AG04449 (cell line): Measurements from ENCODE around the gene STUM.

Source experiments
- CTCF ChIA-PET: fragments of 350-600 bp; formaldehyde crosslinking; extraction: SDS; loops from one replicate; lab custom pipeline; 2021; ENCODE audit warnings: antibody characterized with exemption; lab: Yijun Ruan, JAX
- POLR2A ChIA-PET: fragments of 400-600, 350-600 bp; formaldehyde crosslinking; extraction: SDS; loops from one replicate; lab custom pipeline; 2020; ENCODE audit warnings: antibody characterized with exemption, inconsistent platforms; lab: Yijun Ruan, JAX
- DNase-seq: peaks from one replicate; pipeline ENCODE4 v3.0.0-alpha.2; 2010; ENCODE audit warnings: low read depth, low spot score
- H3K4me3 ChIP-seq: 2 replicates; pipeline ENCODE4 v1.5.1; 2011; ENCODE audit warnings: low read depth, mild to moderate bottlenecking, control low read depth, low read length
- TF ChIP-seq, protein P1 (sequence below): IDR thresholded peaks from one replicate; pipeline ENCODE4 v1.5.1; 2011; ENCODE audit warnings: mild to moderate bottlenecking, moderate library complexity, low read length, control low read depth, inconsistent platforms; ENCODE audit not compliant: insufficient read depth; ENCODE audit errors: missing control alignments

STUM gene

DNA sequence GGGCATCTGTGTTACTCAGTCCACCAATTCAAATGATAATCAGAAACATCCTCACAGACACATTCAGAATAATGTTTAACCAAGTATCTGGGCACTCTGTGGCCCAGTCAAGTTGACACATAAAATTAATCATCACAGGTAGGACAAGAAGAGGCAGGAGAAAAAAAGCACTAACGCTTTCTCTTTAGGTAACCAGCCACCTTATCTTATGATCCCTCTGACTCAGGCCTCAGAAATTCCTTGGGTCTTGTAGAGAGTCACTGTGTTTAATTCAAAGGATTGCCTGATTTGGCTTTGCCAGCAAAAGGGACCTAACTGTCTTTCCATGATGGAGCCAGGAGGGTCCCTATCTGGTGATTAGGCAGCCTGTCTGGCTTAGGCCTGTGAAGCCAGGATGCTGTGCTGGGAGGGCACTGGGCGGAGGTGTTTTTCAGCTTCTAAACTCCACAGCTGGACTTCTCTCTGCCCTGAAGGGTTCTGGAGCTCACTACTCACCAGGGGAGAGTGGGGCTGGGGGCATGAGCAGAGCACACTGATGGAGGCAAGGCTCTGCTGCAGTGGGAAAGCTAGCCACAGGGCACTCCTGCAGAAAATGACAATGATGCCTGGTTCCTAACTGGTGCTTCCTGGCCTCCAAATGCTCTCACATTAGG is 36.4 kb upstream of the STUM start:
- DNase-seq = no peak
- H3K4me3 ChIP-seq = no peak overlapping the region
- TF ChIP-seq, protein P1, sequence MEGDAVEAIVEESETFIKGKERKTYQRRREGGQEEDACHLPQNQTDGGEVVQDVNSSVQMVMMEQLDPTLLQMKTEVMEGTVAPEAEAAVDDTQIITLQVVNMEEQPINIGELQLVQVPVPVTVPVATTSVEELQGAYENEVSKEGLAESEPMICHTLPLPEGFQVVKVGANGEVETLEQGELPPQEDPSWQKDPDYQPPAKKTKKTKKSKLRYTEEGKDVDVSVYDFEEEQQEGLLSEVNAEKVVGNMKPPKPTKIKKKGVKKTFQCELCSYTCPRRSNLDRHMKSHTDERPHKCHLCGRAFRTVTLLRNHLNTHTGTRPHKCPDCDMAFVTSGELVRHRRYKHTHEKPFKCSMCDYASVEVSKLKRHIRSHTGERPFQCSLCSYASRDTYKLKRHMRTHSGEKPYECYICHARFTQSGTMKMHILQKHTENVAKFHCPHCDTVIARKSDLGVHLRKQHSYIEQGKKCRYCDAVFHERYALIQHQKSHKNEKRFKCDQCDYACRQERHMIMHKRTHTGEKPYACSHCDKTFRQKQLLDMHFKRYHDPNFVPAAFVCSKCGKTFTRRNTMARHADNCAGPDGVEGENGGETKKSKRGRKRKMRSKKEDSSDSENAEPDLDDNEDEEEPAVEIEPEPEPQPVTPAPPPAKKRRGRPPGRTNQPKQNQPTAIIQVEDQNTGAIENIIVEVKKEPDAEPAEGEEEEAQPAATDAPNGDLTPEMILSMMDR = no peak
- ChIA-PET CTCF (no interaction called here), POLR2A (no interaction called here)

DNA sequence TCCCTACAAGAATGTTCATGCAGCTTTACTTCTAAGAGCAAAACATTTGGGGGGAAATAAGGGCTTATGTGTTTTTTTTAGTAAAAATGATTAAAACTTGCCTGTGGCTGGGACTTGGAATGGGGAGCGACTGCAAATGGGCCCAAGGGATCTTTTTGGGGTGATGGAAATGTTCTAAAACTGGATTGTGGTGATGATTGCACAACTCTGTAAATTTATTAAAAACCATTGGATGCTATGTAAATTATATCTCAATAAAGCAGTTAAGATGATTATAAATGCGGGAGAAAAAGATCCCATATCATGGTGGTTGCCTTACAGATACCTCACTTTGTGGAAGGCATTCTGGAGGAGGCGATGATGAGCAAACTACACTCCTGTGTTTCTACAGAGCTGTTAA is 30.2 kb upstream of the STUM start:
- TF ChIP-seq, protein P1 = no peak
- no peak overlapping the region for H3K4me3 ChIP-seq
- no peak for DNase-seq
- ChIA-PET POLR2A (no interaction called here), CTCF (no interaction called here)

DNA sequence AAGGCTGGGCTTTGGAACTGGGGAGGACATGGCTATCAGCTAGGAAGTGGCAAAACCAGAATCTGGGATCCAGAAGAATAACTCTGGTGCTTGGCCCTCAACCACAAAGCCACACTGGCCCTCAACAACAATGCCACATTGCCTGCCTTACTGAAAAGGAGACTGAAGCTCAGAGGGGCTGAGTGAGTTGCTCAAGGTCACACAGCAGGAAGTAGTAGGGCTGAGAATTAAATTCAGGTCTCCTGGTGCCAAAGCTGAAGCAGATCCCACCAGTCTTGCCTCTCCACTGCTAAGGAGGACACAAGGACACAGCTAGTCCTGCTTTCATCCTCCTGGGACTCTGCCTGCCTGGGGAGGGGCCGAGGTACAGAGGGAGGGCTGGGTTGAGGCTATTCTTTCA is 29.4 kb upstream of the STUM start:
- POLR2A ChIA-PET = no interaction called here
- CTCF ChIA-PET = no interaction called here

DNA sequence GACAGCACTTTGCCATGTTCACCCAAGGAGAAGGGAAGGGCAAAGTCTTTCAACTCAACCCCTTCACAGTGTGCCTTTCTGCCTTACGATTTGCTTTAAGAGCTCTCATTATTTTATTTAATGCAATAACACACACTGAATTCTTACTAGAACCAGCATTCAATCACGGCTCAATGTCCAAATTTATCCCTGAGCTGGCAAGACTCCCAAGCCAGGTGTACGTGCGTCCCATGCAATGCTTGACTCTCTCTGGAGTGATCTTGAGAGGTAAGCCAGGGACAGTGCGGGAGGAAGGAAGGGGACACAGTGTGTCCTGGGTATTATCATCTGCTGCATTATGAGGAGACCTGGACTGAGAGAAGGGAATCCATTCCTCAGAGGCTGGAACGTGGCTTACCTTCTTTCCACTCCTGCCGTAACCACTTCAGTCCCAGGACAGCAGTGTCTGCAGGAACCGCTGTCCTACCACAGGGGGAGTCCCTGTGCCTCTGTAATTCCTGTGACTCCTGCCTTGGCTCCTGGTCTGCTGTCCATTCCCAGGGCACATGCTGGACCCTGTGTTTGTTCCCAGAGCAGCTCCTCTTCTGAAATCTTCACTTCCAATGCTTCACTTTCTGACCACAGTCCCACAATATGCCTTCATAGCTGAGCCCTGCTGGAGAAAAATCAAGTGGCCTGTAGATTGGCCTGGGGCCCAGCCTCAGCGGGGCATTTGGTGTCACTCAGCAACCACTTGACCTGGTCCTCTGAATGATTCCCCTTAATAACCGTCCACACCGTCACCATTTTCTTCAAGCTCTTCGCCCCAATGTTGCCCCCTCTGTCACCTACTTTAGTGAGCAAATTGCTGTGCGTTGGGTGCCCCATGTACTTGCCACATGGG is 28.6 kb upstream of the STUM start:
- TF ChIP-seq, protein P1 = no peak
- no peak for DNase-seq
- POLR2A ChIA-PET = no interaction called here
- CTCF ChIA-PET = no interaction called here
- H3K4me3 ChIP-seq = no peak overlapping the region

More for the DNA sequence above, 29.4 kb upstream of the STUM start:
- no peak overlapping the region for H3K4me3 ChIP-seq
- no peak for DNase-seq
- TF ChIP-seq, protein P1 = no peak

DNA sequence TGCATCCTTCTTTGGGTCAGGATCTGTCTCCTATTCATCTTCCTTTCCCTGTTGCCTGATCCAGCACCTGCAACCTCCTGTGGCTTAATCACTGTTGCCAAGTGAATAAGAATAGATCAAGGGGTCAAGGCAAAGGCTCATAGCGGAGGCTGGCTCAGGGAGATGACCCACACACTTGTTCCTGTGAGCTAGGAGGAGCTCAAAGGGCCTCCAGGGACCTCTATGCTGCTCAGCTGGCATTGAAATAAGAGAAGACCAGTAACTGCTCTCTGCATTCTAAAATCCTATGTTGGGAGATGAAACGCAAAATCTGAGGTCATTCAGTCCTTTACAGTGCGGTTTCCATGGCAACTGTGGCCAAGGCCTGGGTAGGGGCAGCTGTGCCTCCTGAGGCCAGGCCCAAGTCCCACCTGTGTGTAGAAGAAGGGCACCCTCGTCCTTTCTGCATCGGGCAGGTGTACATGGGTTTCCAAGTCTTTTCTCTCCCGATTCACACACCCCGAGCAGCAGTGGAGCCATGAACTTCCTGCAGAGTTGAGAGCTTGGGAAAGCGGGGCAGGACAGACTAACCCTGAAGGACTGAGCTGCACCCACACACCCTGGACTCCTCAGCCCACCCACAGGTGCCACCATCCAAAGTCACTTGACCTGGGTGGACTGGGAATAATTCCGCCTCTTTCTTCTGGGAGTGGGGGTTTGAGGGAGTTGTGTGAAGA is 27.8 kb upstream of the STUM start:
- DNase-seq = no peak
- H3K4me3 ChIP-seq = no peak overlapping the region
- POLR2A ChIA-PET = no interaction called here
- CTCF ChIA-PET = no interaction called here
- TF ChIP-seq, protein P1 = no peak
